A549 (cell line): Measurements from ENCODE around the gene HOXC10. TPM values are rescaled to one million over a fixed set of nuclear protein-coding genes. Genes with fewer than 3 reads are reported as not detected.

Experiments used
- ATAC-seq, 2 experiments: fragments of 200-7000 bp in 1 of 2; fragments of >200 bp in 1 of 2; cut with Nextera tagmentation in 1 of 2; cut with Tn5 transposase in 1 of 2; 3 replicates each; pipeline versions ENCODE4 v1.8.0 to v1.9.1; 2018 to 2020; ENCODE audit warnings: mild to moderate bottlenecking in 1 of 2, moderate library complexity in 1 of 2
- CTCF ChIA-PET: fragments of 300-600 bp; sonication (Branson Sonifier 250); formaldehyde crosslinking; extraction: SDS; loops from one replicate; lab custom pipeline; 2021; ENCODE audit warnings: antibody characterized with exemption, inconsistent platforms; lab: Yijun Ruan, JAX
- POLR2A ChIA-PET: fragments of 350-600 bp; formaldehyde crosslinking; extraction: SDS; loops from one replicate; lab custom pipeline; 2021; ENCODE audit warnings: antibody characterized with exemption, inconsistent platforms; lab: Yijun Ruan, JAX
- DNase-seq, 2 experiments: peaks; one replicate each; pipeline versions ENCODE4 v3.0.0 to v3.0.0-alpha.2; 2011 to 2016; ENCODE audit warnings: low read depth in 1 of 2, low spot score in 1 of 2
- FAIRE-seq: peaks from 2 replicates; lab custom pipeline; 2011; peaks lifted over from hg19 to GRCh38; lab: Jason Lieb, UNC
- H3K27ac ChIP-seq, 2 experiments: fragments of >200 bp; sonication (Bioruptor Twin); formaldehyde crosslinking; 3 replicates each; pipeline ENCODE4 v1.5.1; 2016 to 2017
- H3K4me1 ChIP-seq: fragments of >200 bp; sonication (Bioruptor Twin); formaldehyde crosslinking; 3 replicates; pipeline ENCODE4 v1.6.1; 2016
- H3K4me2 ChIP-seq: fragments of >200 bp; sonication (Bioruptor Twin); formaldehyde crosslinking; 3 replicates; pipeline ENCODE4 v1.6.1; 2016
- H3K4me3 ChIP-seq: fragments of >200 bp; sonication (Bioruptor Twin); formaldehyde crosslinking; 3 replicates; pipeline ENCODE4 v1.5.1; 2016
- H3K9me3 ChIP-seq: fragments of >200 bp; sonication (Bioruptor Twin); formaldehyde crosslinking; 3 replicates; pipeline ENCODE4 v1.6.1; 2016
- JUN ChIP-seq, 2 experiments: fragments of >200 bp; sonication (Bioruptor Twin); formaldehyde crosslinking; IDR thresholded peaks; 2 replicates in 1 of 2; 3 replicates in 1 of 2; pipeline ENCODE4 v1.6.1; 2016 to 2017
- MAZ ChIP-seq: fragments of 150-350 bp; IDR thresholded peaks from 2 replicates; pipeline ENCODE4 v1.6.1; 2014; ENCODE audit warnings: antibody characterized with exemption, low read depth, low read length, borderline replicate concordance
- MYC ChIP-seq: IDR thresholded peaks from 2 replicates; pipeline ENCODE4 v1.6.1; 2012; ENCODE audit warnings: mild to moderate bottlenecking, inconsistent platforms, low read length, improper control_type of control experiment, borderline replicate concordance
- POLR2A ChIP-seq: IDR thresholded peaks from 2 replicates; pipeline ENCODE4 v1.6.1; 2012; ENCODE audit warnings: mild to moderate bottlenecking, low read length
- RAD21 ChIP-seq, 2 experiments: fragments of >200 bp in 1 of 2; sonication (Bioruptor Twin) in 1 of 2; formaldehyde crosslinking in 1 of 2; IDR thresholded peaks in 1 of 2; conservative IDR thresholded peaks in 1 of 2; 2 replicates in 1 of 2; 3 replicates in 1 of 2; pipeline ENCODE4 v1.6.1; 2012 to 2018; ENCODE audit warnings: inconsistent platforms in 1 of 2
- RFX5 ChIP-seq: fragments of 450-650 bp; IDR thresholded peaks from 2 replicates; pipeline ENCODE4 v1.7.1; 2014; ENCODE audit warnings: antibody characterized with exemption, mild to moderate bottlenecking, moderate library complexity
- WGBS: methylation state at CpG from one replicate; pipeline ENCODE4 v1.1.6; 2017; ENCODE audit errors: missing lambda C conversion rate; 5-methylcytosine and 5-hydroxymethylcytosine counted together
- polyA plus RNA-seq, 4 experiments: library from polyadenylated mRNA; depleted of rRNA in 3 of 4; stranded (reverse); fragments of >200 nt; fragmentation: RNase III in 1 of 4; extraction: RNeasy Plus Mini Kit Qiagen cat#74134 plus additional on column Dnase treatment in 1 of 4; gene quantifications; 2 replicates in 3 of 4; 3 replicates in 1 of 4; pipeline ENCODE4 v1.2.3, GENCODE V29; 2011 to 2017
- TF ChIP-seq, protein P1 (sequence below): fragments of 150-350 bp; IDR thresholded peaks from 2 replicates; pipeline ENCODE4 v1.6.1; 2014; ENCODE audit warnings: low read depth, mild to moderate bottlenecking, low read length
- TF ChIP-seq, protein P2 (sequence below): IDR thresholded peaks from 2 replicates; pipeline ENCODE4 v1.6.1; 2012
- TF ChIP-seq, protein P3 (sequence below): IDR thresholded peaks from 2 replicates; pipeline ENCODE4 v1.6.1; 2012
- TF ChIP-seq, protein P4 (sequence below): IDR thresholded peaks from 2 replicates; pipeline ENCODE4 v1.6.1; 2012; ENCODE audit warnings: low read depth, borderline replicate concordance

HOXC10 gene
- polyA plus RNA-seq, 2 of the 4 experiments (the other 2 are of a cell fraction), result 2.9 to 3.2 TPM

DNA sequence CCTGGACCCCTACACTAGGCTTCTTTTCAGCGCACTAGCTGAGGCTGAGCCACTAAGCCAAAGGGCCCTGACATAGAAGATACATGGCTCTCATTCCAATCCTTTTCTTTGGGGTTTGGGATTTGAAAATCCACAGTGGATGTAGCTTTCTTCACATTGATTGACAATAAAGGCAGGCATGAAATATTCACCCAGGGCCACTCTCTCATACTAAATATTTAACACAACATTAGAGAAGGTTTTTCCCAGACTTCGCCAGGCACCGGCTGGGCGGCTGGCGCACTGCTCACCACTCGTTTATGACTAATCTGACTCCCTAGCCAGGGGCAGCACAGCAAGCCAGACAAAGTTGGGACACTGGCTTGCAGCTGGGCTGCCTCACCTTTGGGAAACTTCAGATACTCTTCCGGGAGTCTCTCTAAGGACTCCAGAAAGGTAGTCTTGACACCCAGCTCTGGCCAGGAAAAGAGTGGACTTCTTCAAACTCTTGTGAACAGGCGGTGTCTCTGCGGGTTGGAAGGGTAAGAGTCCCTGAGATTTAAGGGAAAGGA, 12.7 kb upstream of the HOXC10 start (continued):
- TF ChIP-seq MAZ (no peak), JUN (IDR thresholded peaks at IDR 0.05) (no peak), POLR2A (no peak)

DNA sequence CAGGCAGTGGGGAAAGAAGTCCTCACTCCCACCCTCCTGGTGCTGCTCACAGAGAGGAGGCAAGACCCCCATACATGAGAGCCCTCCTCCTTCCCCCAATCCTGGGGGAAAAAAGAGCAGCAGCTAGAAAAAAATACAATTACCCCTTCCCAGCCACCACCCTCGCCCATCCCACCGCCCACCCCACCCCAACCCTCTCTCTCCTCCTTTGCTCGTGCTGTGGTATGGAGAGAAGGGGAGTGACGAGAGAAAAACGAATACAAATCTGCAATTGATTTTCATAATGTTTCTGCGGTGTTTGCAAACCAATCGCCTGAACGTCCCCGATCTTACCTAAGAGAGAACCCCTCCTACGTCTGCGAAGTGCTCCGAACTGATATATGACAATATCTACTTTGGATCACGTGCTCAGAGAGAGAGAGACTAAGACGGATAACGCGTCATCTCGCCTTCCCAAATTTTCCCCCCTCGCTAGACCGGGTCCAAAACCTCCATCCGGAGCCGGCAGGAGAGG, 12.2 kb upstream of the HOXC10 start, which contains the start of gene HOXC11:
Gene HOXC11 (plus strand): TSS at position 405 of the 514 bp plus-strand sequence. CDS start 116 bp downstream, outside the sequence.
- DNase-seq (no peak), FAIRE-seq (no peak), ATAC-seq (no peak)
- peaks cover 11% of the 10 kb centered on the region; the same call in 2 of the 3 replicates for H3K4me1 ChIP-seq
- ChIA-PET CTCF (interaction anchor here (0.9 to 3.0 kb wide), 5 partner anchors 11 to 198 kb away, joined by 3 to 14 read pairs (median 4); partner anchors contain the start of gene HOXC10), POLR2A (interaction anchor here (1.2 kb wide), 1 partner anchor 12 kb away, joined by 3 read pairs; the partner anchor contains the start of gene HOXC10)
- 95% methylated on average over 21 of the region's 21 CpGs for WGBS
- H3K4me2 ChIP-seq, result peak within 1 kb of the TSS; percentile 88
- no peaks in the 10 kb centered on the region for H3K9me3 ChIP-seq
- TF ChIP-seq, protein P1, sequence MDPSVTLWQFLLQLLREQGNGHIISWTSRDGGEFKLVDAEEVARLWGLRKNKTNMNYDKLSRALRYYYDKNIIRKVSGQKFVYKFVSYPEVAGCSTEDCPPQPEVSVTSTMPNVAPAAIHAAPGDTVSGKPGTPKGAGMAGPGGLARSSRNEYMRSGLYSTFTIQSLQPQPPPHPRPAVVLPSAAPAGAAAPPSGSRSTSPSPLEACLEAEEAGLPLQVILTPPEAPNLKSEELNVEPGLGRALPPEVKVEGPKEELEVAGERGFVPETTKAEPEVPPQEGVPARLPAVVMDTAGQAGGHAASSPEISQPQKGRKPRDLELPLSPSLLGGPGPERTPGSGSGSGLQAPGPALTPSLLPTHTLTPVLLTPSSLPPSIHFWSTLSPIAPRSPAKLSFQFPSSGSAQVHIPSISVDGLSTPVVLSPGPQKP, result no peak
- TF ChIP-seq, protein P2, sequence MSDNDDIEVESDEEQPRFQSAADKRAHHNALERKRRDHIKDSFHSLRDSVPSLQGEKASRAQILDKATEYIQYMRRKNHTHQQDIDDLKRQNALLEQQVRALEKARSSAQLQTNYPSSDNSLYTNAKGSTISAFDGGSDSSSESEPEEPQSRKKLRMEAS, result no peak
- H3K4me3 ChIP-seq, result peak within 1 kb of the TSS; percentile 57
- H3K27ac ChIP-seq, result peak within 1 kb of the TSS; percentile 83 to 95

DNA sequence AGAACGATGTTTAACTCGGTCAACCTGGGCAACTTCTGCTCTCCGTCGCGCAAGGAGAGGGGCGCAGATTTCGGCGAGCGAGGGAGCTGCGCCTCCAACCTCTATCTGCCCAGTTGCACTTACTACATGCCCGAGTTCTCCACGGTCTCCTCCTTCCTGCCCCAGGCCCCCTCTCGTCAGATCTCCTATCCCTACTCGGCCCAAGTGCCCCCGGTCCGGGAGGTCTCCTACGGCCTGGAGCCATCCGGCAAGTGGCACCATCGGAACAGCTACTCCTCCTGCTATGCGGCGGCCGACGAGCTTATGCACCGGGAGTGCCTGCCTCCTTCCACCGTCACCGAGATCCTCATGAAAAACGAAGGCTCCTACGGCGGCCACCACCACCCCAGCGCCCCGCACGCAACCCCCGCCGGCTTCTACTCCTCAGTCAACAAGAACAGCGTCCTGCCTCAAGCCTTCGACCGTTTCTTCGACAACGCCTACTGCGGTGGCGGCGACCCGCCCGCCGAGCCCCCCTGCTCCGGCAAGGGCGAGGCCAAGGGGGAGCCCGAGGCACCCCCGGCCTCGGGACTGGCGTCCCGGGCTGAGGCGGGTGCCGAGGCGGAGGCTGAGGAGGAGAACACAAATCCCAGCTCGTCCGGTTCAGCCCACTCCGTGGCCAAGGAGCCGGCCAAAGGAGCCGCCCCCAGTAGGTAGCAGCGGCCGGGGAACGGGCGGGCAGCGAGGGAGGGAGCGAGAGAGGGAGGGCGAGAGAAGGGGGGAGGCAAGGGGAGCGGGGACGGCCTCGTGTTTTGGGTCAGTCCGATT, 11.5 kb upstream of the HOXC10 start:
- no peak for FAIRE-seq
- H3K4me1 ChIP-seq, result peaks cover 18% of the 10 kb centered on the region
- WGBS, result 58% methylated on average over 49 of the region's 71 CpGs
- CTCF ChIA-PET, result interaction anchor here (0.7 to 3.0 kb wide), 4 partner anchors 11 to 242 kb away, joined by 3 to 14 read pairs (median 4); partner anchors contain the start of genes HOXC10 and HOXC12
- peak overlapping the region; percentile 88 for H3K4me2 ChIP-seq
- DNase-seq, result peak in 1 of 2 experiments; percentile 29
- H3K27ac ChIP-seq, result peak overlapping the region; percentile 83 to 95
- peak; percentile 62 to 76 for ATAC-seq
- H3K4me3 ChIP-seq, result peak overlapping the region; percentile 57
- TF ChIP-seq, protein P3, sequence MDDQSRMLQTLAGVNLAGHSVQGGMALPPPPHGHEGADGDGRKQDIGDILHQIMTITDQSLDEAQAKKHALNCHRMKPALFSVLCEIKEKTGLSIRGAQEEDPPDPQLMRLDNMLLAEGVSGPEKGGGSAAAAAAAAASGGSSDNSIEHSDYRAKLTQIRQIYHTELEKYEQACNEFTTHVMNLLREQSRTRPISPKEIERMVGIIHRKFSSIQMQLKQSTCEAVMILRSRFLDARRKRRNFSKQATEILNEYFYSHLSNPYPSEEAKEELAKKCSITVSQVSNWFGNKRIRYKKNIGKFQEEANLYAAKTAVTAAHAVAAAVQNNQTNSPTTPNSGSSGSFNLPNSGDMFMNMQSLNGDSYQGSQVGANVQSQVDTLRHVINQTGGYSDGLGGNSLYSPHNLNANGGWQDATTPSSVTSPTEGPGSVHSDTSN, result no peak
- TF ChIP-seq, protein P4, sequence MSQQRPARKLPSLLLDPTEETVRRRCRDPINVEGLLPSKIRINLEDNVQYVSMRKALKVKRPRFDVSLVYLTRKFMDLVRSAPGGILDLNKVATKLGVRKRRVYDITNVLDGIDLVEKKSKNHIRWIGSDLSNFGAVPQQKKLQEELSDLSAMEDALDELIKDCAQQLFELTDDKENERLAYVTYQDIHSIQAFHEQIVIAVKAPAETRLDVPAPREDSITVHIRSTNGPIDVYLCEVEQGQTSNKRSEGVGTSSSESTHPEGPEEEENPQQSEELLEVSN, result peak; percentile 43; the same call in 1 of the 2 replicates
- TF ChIP-seq POLR2A (peak; percentile 24; the same call in 1 of the 2 replicates), MYC (no peak)
- H3K9me3 ChIP-seq, result no peaks in the 10 kb centered on the region
- POLR2A ChIA-PET, result interaction anchor here (1.2 kb wide), 1 partner anchor 11 kb away, joined by 3 read pairs; the partner anchor contains the start of gene HOXC10

DNA sequence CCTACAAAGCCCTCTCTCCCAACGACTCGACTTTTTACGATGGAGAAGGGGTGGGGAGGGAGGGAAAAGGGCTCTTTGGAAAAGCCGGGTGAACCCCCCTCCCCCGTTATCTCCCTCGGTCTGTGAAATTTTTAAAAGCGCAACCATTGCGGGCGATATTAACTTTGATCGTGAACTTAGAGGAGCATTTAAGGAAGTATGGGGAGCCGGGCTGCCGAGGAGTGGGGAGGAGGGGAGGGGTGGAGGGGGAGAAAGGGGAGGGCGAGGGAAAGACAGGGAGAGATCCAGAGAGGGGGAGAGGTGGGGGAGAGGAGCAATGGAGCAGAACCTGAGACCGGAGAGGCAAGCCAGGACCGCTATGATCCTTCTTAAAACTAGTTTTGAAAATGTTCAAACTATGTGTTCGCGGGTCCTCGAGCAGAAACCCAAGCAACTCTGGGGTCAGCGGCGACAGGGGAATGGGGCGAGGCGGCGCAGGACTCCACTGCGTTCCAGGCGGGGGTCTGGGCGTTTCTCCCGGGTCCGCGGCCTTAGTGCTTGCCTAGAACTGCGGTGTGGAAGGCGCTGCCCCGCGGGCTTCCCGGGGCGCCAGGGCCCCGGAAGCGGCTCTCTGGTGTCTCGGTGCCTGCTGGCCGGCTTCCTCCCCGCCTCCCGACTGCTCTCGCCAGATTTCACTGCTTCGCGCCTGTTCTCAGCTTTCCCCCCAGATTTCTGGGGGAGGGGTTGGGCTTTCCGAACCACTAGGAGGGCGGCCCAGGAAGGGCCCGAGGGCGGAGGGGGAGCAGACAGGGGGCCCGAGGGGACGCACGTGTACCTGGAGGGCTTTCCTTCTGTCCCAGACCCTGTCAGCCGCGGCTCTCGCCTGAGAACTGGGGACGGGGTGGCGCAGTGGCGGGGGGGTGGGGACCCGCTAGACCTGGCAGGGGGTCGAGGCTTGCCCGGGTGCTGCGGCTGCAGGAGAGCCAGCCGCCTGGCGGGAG, 10.6 kb upstream of the HOXC10 start, which contains the start of gene HOTAIR:
Gene HOTAIR (minus strand): TSS at position 871 of the 980 bp plus-strand sequence.
- Histone ChIP-seq H3K4me3 (peak within 1 kb of the TSS; percentile 57), H3K4me1 (peaks cover 27% of the 10 kb centered on the region), H3K4me2 (peak within 1 kb of the TSS; percentile 88), H3K27ac (peak within 1 kb of the TSS; percentile 83 to 95), H3K9me3 (no peaks in the 10 kb centered on the region)
- DNase-seq (peak; percentile 39 to 63), ATAC-seq (peak; percentile 70 to 78), FAIRE-seq (no peak)
- ChIA-PET POLR2A (no interaction called here), CTCF (interaction anchor here (1.1 to 2.2 kb wide), 3 partner anchors 10 to 227 kb away, joined by 4 to 12 read pairs (median 6); partner anchors contain the start of genes HOXC10 and HOXC12)
- TF ChIP-seq RAD21 (conservative IDR thresholded peaks at IDR 0.05 in 1 of 2, IDR thresholded peaks at IDR 0.05 in 1 of 2), result no peak
- TF ChIP-seq RFX5, result no peak
- TF ChIP-seq, protein P2, result peak; percentile 84
- TF ChIP-seq, protein P4, result peak; percentile 90
- TF ChIP-seq POLR2A, result peak; percentile 32; the same call in 1 of the 2 replicates
- WGBS, result 27% methylated on average over 47 of the region's 63 CpGs
